HG02678 (cell line): ENCODE measurements around the gene MIA.
"Not testable (repeated sequence)": the region's sequence is repeated elsewhere in the genome, so short reads cannot be mapped to it uniquely, and the experiment has no call there.

ENCODE experiments used
- ATAC-seq: cut with Tn5 transposase; IDR thresholded peaks from one replicate; pipeline ENCODE4 v1.9.1; 2021; ENCODE audit warnings: mild to moderate bottlenecking, moderate library complexity; ENCODE audit not compliant: unreplicated experiment

The MIA gene

DNA sequence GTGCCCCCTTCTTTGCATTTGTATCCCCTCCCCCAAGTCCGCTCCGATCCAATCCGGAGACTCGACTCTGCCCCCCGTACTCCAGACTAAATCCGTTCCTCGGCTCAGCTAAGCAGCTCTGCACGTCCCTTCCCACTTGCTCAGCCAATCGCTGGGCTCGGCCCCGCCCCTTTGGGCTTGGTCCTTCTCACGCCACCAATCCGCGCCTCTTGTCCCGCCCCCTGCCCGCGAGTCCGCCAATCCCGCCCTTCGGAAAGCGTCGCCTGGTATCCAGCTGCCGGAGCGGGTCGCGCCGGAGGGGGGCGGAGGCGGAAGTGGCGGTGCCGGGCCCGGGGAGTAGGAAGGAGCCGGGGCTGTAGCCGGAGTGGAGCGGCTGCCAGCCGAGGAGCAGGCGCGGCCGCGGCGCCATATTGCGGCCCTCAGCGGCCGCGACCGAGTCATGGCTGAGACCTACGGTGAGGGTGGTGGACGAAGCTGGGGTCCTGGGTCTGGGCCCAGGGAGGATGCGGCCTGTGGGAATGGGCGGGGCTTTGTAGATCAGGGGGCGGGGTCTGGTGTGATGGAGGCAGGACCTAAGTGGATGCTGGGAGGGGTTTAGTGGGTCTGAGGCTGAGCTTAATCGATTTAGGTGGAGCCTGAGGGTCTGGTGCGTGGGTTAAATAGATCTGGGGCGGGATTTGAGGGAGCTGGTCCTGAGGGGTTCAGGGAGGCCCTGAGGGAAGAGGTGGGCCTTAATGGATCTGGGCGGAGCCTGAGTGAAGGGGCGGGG is 2.8 kb downstream of the MIA start, which contains the start of gene RAB4B:
RAB4B (plus strand) TSS at position 311 of the 769 bp plus-strand sequence; CDS start at position 440, 129 bp downstream.
- peak; percentile 65 for ATAC-seq

DNA sequence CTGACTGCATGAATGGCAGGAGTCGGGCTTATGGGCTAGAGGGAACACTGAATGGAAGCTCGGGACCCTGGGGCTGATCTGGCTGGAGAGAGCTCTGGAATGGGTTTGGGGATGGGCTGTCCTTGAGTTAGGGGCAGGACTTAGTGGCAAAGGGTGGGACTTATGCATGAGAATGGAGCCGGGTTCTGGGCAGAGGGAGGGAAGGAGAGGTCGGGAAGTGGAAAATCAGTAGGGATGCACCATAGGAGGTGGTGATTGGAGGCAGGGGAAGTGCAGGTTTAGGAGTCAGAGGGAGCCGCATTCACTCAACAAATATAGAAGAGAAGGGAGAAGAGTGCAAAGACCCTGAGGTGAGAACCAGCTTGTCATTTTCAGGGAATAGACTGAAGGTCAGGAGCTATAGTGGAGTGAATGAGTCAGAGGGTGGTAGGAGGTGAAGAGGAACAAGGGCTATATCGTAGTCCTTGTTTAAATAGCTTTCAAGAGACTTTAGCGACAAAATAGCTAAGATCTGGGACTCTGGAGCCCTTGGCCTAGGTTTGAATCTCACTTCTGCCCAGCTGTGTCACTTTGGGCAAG is 3.5 kb downstream of the MIA start:
- no peak for ATAC-seq

DNA sequence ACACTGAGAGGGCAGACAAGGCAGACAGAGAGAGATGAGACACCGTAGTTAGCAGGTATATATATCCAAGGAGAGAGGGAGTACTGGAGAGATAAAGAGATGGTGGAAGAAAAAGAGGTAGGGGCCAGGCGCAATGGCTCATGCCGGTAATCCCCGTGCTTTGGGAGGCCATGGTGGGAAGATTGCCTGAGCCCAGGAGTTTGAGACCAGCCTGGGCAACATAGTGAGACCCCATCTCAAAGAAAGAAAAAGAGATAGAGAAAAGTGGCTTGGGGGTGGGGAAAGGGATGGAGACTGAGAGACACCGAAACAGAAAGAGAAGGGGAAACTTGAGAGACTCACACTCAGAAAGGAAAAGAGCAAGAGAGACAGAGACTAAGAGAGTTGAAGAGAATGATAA is 5.3 kb downstream of the MIA start:
- no peak for ATAC-seq

GRCh38 chr19:40781140-40781539 is 5.8 kb downstream of the MIA start:
- no peak for ATAC-seq

DNA sequence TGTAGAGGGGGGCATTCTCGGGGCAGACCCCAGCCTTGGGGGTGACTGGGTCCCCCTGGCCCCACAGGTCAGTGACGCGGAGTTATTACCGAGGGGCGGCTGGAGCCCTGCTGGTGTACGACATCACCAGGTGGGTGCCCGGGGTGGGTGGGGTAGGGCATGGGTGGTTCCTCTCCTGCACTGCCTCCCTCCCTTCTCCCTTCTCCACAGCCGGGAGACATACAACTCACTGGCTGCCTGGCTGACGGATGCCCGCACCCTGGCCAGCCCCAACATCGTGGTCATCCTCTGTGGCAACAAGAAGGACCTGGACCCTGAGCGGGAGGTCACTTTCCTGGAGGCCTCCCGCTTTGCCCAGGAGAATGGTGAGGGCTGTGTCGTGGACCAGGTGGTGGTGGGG is 8.4 kb downstream of the MIA start:
- no peak for ATAC-seq

GRCh38 chr19:40784146-40784545 is 8.8 kb downstream of the MIA start:
- not testable (repeated sequence) for ATAC-seq

DNA sequence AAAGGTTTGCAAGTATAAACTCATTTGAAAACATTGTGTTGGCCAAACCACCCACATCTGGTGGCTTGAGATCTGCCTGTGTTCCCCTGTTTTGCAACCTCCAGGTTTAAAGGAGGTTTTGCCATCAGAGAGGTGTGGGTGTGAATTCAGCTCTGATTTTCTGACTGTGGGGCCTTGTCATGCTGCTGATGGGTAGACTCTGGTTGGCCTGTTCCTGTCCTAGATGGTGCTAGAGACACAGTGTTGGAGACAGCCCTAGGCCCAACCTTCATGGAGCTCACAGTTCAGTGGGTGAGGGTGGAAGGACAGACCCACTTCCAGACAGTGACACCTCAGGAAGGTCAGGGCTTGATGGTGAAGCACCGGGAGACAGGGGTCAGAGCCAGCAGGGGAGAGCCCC is 10.2 kb downstream of the MIA start:
- no peak for ATAC-seq

- no peak for ATAC-seq
Measured at GRCh38 chr19:40786060-40787037, 11.0 kb downstream of the MIA start.

- no peak for ATAC-seq
Measured at GRCh38 chr19:40791349-40791748, 16.0 kb downstream of the MIA start.

DNA sequence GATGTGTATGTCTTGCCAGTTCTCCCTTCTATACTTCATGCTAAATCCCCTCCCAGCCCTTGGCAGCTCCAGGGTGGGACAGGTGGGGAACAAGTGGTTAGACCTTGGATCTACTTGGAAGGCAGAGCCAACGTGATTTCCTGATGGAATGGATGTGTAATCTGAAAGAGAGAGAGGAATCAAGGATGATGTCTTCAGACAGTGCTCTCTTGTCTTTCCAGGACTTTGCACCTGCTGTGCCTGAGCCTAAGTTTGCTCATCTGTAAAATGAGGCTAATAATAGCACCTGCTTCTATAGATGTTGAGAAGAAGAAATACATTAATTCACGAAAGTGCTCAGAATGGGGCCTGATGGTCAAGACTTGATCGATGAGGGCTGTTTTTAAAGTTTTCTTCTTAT is 16.7 kb downstream of the MIA start:
- no peak for ATAC-seq

DNA sequence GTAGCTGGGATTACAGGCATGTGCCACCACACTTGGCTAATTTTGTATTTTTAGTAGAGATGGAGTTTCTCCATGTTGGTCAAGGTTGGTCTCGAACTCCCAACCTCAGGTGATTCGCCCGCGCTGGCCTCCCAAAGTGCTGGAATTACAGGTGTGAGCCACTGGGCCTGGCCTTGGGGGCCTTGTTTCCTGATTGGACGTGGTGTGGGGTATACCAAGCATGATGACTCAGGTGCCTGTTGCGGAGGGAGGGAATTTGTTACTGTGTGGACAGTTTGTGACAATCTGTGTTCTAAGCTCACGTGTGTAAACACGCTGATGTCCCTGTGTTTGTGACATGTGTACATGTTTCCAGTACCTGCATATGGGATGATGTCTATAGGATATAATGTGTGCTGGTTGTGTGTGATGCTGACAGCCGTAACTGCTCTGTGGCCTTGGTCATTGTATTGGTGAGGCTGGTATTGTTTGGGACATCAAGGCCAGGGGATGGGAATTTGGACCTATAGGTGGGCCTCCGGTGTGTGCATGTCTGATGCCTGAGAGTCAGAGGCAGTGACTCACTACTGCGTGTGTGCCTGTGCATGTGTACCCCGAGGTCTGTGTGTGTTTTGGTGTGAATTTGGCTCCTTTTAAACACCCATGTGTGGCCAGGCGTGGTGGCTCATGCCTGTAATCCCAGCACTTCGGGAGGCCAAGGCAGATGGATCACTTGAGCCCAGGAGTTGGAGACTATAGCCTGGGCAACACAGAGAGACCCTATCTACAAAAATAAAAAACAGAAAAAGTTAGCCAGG is 22.0 kb downstream of the MIA start:
- no peak for ATAC-seq

GRCh38 chr19:40797963-40798682 is 22.8 kb downstream of the MIA start:
- no peak for ATAC-seq

DNA sequence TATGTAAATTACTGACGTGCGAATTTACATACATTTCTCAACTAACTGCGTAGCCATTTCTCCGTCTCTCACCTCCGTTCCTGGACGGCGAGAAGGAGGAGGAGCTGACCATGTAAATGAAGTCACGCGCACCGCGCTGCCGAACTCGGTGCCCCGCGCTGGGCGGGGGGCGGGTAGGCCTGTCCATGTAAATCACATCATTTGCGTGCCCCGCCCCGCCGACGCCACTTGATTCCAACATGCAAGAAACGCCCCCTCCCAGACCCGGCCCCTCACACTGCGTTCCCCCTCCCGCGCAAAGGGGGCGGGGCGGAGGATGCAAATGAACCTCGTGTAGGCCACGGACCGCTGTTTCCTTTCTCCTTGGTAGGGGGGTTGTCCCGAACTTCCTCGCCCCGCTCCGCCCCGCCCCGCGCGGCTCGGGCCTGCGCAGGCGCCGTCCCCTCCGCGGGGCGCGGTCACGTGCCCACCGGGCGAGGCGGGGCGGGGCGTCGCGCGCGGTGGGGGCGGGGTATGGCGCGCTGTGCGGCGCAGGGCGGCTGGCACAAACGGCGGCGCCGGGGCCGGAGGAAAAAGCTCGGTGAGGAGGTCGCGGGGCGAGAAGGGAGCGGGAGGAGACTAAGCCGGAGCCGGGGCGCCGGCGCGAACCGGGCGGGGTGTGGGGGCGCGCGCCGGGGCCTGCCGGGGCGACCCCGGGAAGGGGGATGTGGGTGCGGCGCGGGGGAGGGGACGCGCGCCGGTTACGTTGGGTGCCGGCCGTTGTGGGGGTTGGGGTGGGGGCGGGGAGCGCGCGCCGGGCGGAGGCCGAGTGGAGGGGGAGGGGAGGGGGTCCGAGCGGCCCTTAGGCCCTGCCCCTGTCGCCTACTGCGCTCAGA is 23.6 kb downstream of the MIA start, which contains the start of gene EGLN2:
EGLN2 (plus strand) TSS at position 509 of the 875 bp plus-strand sequence. CDS start 1,382 bp downstream, outside the sequence.
- peak; percentile 74 for ATAC-seq

- no peak for ATAC-seq
Measured at GRCh38 chr19:40799558-40800338, 24.4 kb downstream of the MIA start.

GRCh38 chr19:40800339-40800996 is 25.1 kb downstream of the MIA start:
- ATAC-seq, result no peak

DNA sequence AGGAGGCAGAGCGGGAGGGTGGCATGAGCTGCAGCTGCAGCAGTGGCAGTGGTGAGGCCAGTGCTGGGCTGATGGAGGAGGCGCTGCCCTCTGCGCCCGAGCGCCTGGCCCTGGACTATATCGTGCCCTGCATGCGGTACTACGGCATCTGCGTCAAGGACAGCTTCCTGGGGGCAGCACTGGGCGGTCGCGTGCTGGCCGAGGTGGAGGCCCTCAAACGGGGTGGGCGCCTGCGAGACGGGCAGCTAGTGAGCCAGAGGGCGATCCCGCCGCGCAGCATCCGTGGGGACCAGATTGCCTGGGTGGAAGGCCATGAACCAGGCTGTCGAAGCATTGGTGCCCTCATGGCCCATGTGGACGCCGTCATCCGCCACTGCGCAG is 25.7 kb downstream of the MIA start:
- ATAC-seq, result no peak

GRCh38 chr19:40801426-40802299 is 26.3 kb downstream of the MIA start:
- no peak for ATAC-seq
